Lower lobe of right lung (tissue), 2 donors: Measurements from ENCODE around the gene CCDC30. TPM values are rescaled to one million over a fixed set of nuclear protein-coding genes. Genes with fewer than 3 reads are reported as not detected.
A peak's percentile ranks its signal among the peaks of the same experiment; 100 is the strongest.

Experiments
- ATAC-seq, 2 donors: fragments of 200-7000 bp; cut with Tn5 transposase; one replicate each; pipeline ENCODE4 v1.9.1; 2020 to 2022; ENCODE audit warnings: mild to moderate bottlenecking in 2 of 2, moderate library complexity in 2 of 2
- DNase-seq: peaks from one replicate; pipeline ENCODE4 v3.0.0-alpha.2; 2020
- H3K27ac ChIP-seq: fragments of 200-600 bp; one replicate; pipeline ENCODE4 v1.8.0; 2022
- H3K27me3 ChIP-seq: fragments of 200-600 bp; one replicate; pipeline ENCODE4 v1.8.0; 2022; ENCODE audit warnings: low read depth
- H3K36me3 ChIP-seq: fragments of 200-600 bp; one replicate; pipeline ENCODE4 v1.8.0; 2022; ENCODE audit warnings: mild to moderate bottlenecking
- H3K4me1 ChIP-seq: fragments of 200-600 bp; one replicate; pipeline ENCODE4 v1.8.0; 2022
- H3K4me3 ChIP-seq: fragments of 200-600 bp; one replicate; pipeline ENCODE4 v1.8.0; 2022; ENCODE audit warnings: mild to moderate bottlenecking
- H3K9me3 ChIP-seq: fragments of 200-600 bp; one replicate; pipeline ENCODE4 v1.8.0; 2022
- intact Hi-C: fragments of 100-400 bp; cut with DNase I; formaldehyde crosslinking; loops from one replicate; pipeline ENCODE4 v1.11.0; 2022
- total RNA-seq: library from RNA; stranded (reverse); fragmentation: NEBNext Ultra II Directional; extraction: Animal tissue kit (Norgen Biotek cat#: 25700); gene quantifications from one replicate; pipeline ENCODE4 v1.2.1, GENCODE V29; 2021
- TF ChIP-seq, protein P1 (sequence below): fragments of 200-600 bp; IDR thresholded peaks from one replicate; pipeline ENCODE4 v1.8.0; 2022; ENCODE audit warnings: antibody characterized with exemption, mild to moderate bottlenecking
- donor health status: DM: no; HTN: yes; CAD: no; lungs with severe emphysema.

CCDC30 gene
- total RNA-seq, 1 donor from 2014 or later: 10.2 TPM

DNA sequence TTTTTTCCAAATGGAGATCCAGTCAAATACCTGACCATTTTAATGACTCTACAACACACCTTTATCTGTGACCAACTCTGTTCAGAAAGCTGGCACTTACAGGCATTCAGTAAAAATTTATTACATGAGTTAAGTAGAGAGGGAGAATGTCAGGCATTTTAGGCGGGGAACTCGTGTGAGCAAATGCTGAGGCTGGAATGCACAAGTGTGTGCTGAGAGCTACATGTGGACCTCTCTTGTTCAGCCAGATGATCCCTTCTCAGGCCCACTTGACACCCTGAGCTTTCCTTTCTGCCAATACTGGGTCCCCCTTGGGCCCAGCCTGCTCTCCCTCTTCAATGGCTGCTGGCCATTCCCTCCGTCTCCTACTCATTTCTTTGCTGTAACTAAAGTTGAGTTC lies 206.8 kb downstream of the CCDC30 start:
- H3K9me3 ChIP-seq: no peaks in the 10 kb centered on the region
- TF ChIP-seq, protein P1, sequence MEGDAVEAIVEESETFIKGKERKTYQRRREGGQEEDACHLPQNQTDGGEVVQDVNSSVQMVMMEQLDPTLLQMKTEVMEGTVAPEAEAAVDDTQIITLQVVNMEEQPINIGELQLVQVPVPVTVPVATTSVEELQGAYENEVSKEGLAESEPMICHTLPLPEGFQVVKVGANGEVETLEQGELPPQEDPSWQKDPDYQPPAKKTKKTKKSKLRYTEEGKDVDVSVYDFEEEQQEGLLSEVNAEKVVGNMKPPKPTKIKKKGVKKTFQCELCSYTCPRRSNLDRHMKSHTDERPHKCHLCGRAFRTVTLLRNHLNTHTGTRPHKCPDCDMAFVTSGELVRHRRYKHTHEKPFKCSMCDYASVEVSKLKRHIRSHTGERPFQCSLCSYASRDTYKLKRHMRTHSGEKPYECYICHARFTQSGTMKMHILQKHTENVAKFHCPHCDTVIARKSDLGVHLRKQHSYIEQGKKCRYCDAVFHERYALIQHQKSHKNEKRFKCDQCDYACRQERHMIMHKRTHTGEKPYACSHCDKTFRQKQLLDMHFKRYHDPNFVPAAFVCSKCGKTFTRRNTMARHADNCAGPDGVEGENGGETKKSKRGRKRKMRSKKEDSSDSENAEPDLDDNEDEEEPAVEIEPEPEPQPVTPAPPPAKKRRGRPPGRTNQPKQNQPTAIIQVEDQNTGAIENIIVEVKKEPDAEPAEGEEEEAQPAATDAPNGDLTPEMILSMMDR: no peak
- intact Hi-C loops: no loop called here
- H3K27me3 ChIP-seq: no peaks in the 10 kb centered on the region
- peak overlapping the region; percentile 20 for H3K27ac ChIP-seq
- DNase-seq (peak; percentile 51), ATAC-seq (peak; percentile 80 to 90)
- H3K4me3 ChIP-seq: no peak overlapping the region
- H3K36me3 ChIP-seq: peaks cover 75% of the 10 kb centered on the region
- peaks cover 5% of the 10 kb centered on the region for H3K4me1 ChIP-seq

DNA sequence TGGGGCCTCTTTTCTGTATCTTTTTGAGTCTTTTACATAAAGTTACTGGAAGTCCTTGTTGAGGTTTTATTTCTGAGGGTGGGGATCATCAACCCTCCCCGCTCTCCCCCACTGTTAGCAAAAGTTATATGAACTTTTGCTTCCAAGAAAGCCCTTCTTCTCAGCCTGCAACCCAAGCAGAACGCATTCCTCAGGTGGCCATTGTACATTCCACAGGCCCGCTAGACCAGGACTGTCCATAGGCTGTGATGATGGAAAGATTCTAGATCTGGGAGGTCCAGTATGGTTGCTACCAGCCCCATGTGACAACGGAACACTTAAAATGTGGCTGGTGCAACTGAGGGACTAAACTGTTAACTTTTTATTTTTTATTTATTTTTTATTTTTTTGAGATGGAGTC lies 207.3 kb downstream of the CCDC30 start:
- TF ChIP-seq, protein P1: no peak
- H3K27ac ChIP-seq: peak overlapping the region; percentile 20

DNA sequence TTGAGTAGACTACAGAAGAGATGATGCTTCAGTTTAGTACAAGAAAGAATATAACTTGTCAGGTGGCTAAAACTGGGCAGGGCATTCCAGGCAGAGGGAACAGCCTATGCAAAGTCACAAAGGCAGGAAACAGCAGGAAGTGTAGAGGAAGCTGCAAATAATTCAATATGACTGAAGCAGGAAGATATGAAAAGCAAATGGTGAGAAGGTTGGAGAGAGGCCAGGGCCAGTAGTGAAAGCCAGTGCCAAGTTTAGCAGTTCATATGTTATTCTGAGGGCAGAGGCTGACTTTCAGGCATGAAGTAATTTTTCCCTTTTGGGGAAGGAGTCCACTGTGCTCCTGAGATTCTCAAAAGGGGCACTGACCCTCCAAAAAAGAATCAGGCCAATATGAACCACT lies 211.1 kb downstream of the CCDC30 start:
- H3K4me3 ChIP-seq: no peak overlapping the region
- TF ChIP-seq, protein P1: no peak
- H3K27ac ChIP-seq: no peak overlapping the region
- H3K27me3 ChIP-seq: no peaks in the 10 kb centered on the region
- DNase-seq (no peak), ATAC-seq (no peak)
- H3K4me1 ChIP-seq: peaks cover 10% of the 10 kb centered on the region
- H3K36me3 ChIP-seq: peaks cover 46% of the 10 kb centered on the region
- H3K9me3 ChIP-seq: no peaks in the 10 kb centered on the region
- intact Hi-C loops: no loop called here

More for the DNA sequence above, 207.3 kb downstream of the CCDC30 start:
- peaks cover 75% of the 10 kb centered on the region for H3K36me3 ChIP-seq
- no peak overlapping the region for H3K4me3 ChIP-seq
- no peaks in the 10 kb centered on the region for H3K9me3 ChIP-seq
- ATAC-seq (no peak), DNase-seq (no peak)
- H3K4me1 ChIP-seq: peaks cover 10% of the 10 kb centered on the region
- no peaks in the 10 kb centered on the region for H3K27me3 ChIP-seq
- intact Hi-C loops: no loop called here

DNA sequence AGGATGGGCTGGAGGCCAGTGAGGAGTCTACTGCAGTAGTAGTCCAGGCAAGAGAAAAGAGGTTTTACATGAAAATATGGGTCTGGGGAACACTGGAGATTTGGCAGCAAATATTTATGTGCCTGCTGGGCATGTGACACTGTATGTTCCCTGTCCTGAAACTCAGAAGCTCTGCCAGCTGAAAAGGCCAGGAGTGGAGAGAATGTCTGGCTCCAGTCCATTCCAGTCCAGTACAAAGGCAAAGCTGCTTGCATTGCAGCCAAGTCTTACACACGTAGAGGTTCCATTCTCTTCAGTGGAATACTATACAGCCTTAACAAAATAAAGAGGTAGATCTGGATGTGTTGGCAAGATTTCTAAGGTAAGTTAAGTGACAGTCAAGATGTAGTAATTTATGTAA lies 211.6 kb downstream of the CCDC30 start:
- Histone ChIP-seq H3K9me3 (no peaks in the 10 kb centered on the region), H3K36me3 (peaks cover 41% of the 10 kb centered on the region), H3K4me3 (no peak overlapping the region), H3K4me1 (peaks cover 10% of the 10 kb centered on the region), H3K27me3 (no peaks in the 10 kb centered on the region), H3K27ac (no peak overlapping the region)
- ATAC-seq: no peak
- intact Hi-C loops: no loop called here
- DNase-seq: no peak
- TF ChIP-seq, protein P1: no peak

DNA sequence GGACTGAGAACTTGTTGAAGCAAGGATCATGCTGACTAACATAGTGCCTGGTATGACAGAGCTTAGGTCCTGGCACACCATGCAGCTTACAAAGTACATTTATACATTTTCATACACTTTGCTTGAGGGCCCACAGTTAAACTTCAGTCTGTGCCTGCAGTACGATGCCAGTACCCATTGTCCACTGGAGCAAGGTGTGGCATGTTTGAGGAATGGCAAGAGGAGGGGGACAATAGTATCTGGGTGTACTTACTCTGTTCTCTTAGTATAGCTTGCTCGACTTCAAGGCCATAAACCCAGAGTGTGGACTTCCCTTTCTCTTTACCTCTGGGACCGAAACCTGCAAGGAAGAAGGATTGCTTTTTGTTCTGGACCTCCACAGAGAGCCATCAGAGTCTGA lies 212.4 kb downstream of the CCDC30 start:
- H3K27ac ChIP-seq: peak overlapping the region; percentile 31

More for the DNA sequence above, 212.4 kb downstream of the CCDC30 start:
- ATAC-seq: peak; percentile 46 to 54
- intact Hi-C loops: no loop called here
- peaks cover 16% of the 10 kb centered on the region for H3K4me1 ChIP-seq
- H3K4me3 ChIP-seq: no peak overlapping the region
- no peaks in the 10 kb centered on the region for H3K9me3 ChIP-seq
- TF ChIP-seq, protein P1: no peak
- DNase-seq: no peak
- no peaks in the 10 kb centered on the region for H3K27me3 ChIP-seq
- peaks cover 33% of the 10 kb centered on the region for H3K36me3 ChIP-seq
